Activated T-cell treated with anti-CD3 and anti-CD28 coated beads for 1 hour (primary cell): ENCODE results near the gene PLA2G3.

Experiments
- DNase-seq: peaks from one replicate; pipeline ENCODE4 v3.0.0-alpha.2; 2020; ENCODE audit warnings: low read depth

PLA2G3 gene

GRCh38 chr22:31148488-31148887, 8.2 kb upstream of the PLA2G3 start:
- no peak for DNase-seq

- no peak for DNase-seq
These were observed 3.9 kb upstream of the PLA2G3 start for GRCh38 chr22:31144223-31144622.

DNA sequence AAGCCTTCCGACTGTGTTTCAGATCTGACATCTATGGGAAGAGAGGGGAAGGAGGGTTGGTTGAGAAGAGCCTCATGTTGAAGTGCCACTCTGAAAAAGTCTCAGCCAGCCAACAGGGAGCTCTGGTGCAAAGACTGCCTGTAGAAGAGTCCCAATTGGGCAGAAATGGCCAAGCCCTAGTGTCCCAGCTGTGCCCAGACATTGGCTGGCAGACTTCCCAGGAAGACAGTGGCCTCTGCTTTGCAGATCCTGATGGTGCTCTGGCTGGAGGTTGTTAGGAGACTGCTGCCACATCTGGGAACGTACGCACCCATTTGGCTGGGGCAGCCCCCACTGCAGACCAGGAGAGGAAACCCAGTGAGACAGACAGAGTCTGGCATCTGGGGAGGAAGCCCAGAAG, 3.2 kb upstream of the PLA2G3 start:
- DNase-seq = no peak

- no peak for DNase-seq
These were observed 2.7 kb upstream of the PLA2G3 start for GRCh38 chr22:31143038-31143437.

- no peak for DNase-seq
These were observed 2.0 kb upstream of the PLA2G3 start for GRCh38 chr22:31142285-31142684.

- DNase-seq = no peak
These were observed 1.2 kb upstream of the PLA2G3 start for GRCh38 chr22:31141551-31141950.

DNA sequence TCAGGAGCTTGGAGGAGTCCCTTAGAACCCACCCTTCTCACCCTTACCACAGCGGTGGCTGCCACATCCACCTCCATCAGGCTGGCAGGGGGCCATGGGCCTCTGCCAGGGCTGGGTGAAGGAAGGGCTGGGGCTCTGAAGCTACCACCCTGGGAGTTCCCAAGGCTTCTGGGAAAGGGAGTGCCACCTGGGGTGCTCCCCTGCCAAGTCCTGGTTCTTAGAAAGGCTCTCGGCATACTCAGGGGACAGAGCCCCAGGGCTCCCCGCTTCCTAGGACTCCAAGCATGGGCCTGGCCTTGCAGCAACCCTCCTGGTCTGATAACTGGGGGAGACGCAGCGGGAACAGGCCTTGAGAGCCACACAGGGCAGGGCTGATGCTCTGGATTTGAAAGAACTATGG, 438 bp upstream of the PLA2G3 start:
- no peak for DNase-seq

- DNase-seq = no peak
These were observed 1.2 kb downstream of the PLA2G3 start for GRCh38 chr22:31139066-31139465.

GRCh38 chr22:31138126-31138525, 2.2 kb downstream of the PLA2G3 start:
- no peak for DNase-seq

- DNase-seq = no peak
These were observed 2.6 kb downstream of the PLA2G3 start for GRCh38 chr22:31137721-31138120.

DNA sequence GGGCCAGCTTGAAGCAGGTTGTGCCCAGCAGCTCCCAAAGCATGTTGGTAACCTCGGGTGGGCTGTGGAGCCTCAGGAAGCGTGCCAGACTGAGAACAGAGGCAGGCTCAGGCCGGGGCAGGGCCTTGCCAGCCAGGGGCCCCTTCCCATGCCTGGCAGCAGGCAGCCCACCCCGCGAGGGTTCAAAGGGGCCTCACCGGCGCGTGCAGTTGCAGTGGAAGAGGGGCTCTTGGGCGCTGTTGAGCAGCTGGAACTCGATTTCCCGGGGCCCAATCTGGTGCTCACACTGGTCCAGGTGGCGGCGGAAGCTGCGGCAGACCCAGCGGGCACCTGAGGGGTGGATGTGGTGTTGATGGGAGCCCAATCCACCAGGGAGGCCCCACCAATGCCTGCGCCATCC, 3.6 kb downstream of the PLA2G3 start:
- no peak for DNase-seq

- DNase-seq = no peak
These were observed 4.2 kb downstream of the PLA2G3 start for GRCh38 chr22:31136155-31136554.

DNA sequence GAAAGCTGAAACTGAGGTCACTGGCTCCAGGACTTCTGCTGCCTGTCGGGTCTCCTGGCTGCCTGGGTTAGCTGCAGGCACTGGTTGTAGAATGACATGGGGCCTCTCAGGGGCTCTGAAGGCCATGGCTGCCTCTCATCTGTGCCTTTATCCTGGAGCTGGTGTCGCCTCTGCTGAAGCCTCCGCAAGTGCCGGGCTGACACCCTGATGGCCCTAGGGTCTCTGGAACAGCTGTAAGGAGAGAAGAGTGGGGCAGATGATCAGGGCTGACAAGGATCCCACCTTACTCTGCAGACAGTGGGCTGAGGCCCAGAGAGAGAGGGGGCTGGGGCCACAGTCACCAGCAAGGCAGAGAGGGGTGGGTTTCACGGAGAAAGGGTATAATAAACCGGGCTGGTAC, 4.6 kb downstream of the PLA2G3 start:
- DNase-seq = no peak

DNA sequence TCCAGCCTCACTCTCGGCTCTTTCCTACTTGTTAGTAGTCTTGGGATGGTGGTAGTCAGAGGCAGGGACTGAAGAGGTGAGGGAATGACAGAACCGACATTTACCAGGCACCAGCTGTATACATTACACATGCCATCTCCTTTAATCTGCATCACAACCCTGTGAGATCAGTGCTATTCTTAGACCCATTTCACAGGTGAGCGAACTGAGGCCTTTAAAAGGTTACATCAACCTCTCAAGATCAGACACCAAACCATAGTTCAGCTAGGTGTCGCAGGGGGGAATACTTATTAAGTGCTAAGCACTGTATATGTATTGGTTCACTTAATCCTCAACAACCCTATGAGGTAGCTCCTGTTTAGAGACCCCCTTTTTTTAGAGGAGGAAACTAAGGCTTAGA, 5.6 kb downstream of the PLA2G3 start:
- no peak for DNase-seq

GRCh38 chr22:31133911-31134310, 6.4 kb downstream of the PLA2G3 start:
- no peak for DNase-seq

- DNase-seq = no peak
These were observed 9.4 kb downstream of the PLA2G3 start for GRCh38 chr22:31130873-31131272.

- DNase-seq = no peak
These were observed 12.2 kb downstream of the PLA2G3 start for GRCh38 chr22:31128156-31128555.

DNA sequence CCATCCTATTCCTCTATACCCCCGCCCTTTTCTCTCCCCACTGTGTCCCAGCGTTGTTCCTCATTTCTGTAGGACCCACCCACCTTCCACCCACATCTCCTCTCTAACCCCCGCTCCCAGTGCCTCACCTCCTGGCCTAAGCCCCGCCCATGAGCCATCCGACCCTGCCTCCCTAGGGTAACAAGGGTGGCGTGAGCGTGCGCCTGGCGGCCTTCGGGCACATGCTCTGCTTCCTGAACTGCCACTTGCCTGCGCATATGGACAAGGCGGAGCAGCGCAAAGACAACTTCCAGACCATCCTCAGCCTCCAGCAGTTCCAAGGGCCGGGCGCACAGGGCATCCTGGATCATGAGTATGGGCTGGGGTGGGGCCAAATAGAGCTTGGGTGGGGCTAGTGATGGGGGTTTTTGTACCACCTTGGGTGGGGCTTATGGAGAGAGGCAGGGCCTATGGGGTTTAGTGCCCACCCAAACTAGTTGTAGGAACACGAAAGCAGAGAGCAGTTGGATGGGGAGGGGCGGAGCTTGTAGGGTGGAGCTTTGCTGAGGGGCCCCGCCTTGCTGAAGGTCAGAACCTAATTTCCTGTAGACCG, 13.0 kb downstream of the PLA2G3 start:
- no peak for DNase-seq

DNA sequence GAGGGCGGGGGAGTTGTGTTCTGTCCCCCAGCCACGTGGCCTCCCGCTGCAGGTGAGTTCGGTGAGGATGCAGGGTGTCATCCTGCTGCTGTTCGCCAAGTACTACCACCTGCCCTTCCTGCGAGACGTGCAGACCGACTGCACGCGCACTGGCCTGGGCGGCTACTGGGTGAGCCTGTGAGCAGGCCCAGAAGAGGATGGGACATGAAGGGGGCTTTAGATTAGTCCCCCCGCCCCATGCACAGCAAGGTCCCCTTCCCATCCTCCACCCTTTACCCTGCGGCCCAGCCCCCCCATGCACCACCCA, 13.5 kb downstream of the PLA2G3 start:
- no peak for DNase-seq

- DNase-seq = no peak
These were observed 14.0 kb downstream of the PLA2G3 start for GRCh38 chr22:31126128-31126868.

- no peak for DNase-seq
These were observed 14.7 kb downstream of the PLA2G3 start for GRCh38 chr22:31125521-31126117.

- no peak for DNase-seq
These were observed 15.4 kb downstream of the PLA2G3 start for GRCh38 chr22:31124811-31125465.

DNA sequence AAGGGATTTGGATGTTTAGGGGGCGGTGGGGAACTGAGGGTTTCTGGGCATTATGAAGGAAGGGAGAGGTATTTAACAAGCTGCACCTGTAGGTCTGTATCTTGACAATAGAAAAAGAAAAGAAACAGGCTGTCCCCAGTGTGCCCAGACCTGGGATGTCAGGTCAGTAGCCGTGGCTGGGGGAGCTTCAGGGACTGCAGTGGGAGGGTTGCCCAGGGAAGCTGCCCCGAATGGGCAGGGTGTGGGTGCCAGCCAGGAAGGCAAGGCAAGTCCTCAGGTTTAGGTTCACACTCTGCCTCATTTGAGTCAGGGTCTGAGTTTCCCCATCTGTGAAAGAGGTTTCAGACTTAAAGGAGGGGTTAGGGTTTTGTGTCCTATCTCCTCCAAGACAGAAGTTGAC, 16.0 kb downstream of the PLA2G3 start:
- no peak for DNase-seq

- no peak for DNase-seq
These were observed 17.1 kb downstream of the PLA2G3 start for GRCh38 chr22:31123292-31123602.
